Measurements from ENCODE around the gene ZMYND8. TPM values are rescaled to one million over a fixed set of nuclear protein-coding genes. Genes with fewer than 3 reads are reported as not detected.
"Not testable (repeated sequence)": the region's sequence is repeated elsewhere in the genome, so short reads cannot be mapped to it uniquely, and the experiment has no call there.

The ZMYND8 gene
- total and polyA plus RNA-seq, 4 donors = 14.2 to 46.4 (median 30.1) TPM

DNA sequence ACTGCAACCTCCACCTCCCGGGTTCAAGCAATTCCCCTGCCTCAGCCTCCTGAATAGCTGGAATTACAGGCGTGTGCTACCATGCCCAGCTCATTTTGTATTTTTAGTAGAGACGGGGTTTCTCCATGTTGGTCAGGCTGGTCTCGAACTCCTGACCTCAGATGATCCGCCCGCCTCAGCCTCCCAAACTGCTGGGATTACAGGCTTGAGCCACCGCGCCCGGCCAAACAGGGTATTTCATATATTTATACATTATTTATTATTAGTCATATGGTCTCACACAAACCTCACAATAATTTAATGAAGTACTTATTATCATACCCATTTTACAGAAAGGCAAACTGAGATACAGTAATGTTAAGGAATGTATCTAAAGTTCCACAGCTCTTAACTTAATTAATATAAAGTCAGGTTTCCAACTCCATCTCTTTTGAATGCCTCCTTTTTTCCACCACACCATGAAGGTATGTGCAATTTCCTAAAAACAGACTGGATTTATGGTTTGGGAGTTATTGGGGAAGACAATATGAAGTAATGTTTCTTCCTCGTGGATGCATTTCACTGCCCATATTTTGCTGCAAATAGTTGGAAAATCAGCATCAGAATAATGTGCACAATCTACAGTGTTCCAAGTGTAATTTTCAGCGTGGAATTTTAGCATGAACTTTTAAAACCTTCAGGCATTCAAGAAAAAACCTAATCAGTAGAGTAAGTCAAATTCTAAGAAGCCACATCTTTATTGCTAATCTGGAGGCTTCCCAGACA lies 65.7 kb downstream of the ZMYND8 start:
- Histone ChIP-seq H3K4me1 (ENCODE audit: control insufficient read depth in 5 of 5, insufficient read depth in 5 of 5, low read length in 5 of 5) (peaks cover 0 to 4% (median 0%) of the 10 kb centered on the region in 5 donors), H3K9me3 (ENCODE audit: control insufficient read depth in 4 of 4, insufficient read depth in 3 of 4, low read length in 3 of 4) (no peaks in the 10 kb centered on the region), H3K9ac (ENCODE audit: insufficient read depth in 1 of 2, low read length in 2 of 2) (no peak overlapping the region), H3K4me3 (no peak overlapping the region), H3K27ac (ENCODE audit: low read depth in 1 of 2, low read length in 1 of 2) (no peak overlapping the region), H3K36me3 (ENCODE audit: control insufficient read depth in 4 of 4, insufficient read depth in 4 of 4, low read length in 4 of 4) (peaks cover 26 to 42% (median 28%) of the 10 kb centered on the region in 4 donors), H3K27me3 (ENCODE audit: control insufficient read depth in 3 of 3, insufficient read depth in 3 of 3, low read length in 2 of 3) (no peaks in the 10 kb centered on the region)
- 93 to 96% methylated on average over 11 of the region's 11 CpGs for WGBS, 2 donors
- no peak for ATAC-seq (ENCODE audit: insufficient read depth, low FRiP score)
- TF ChIP-seq, protein P1, sequence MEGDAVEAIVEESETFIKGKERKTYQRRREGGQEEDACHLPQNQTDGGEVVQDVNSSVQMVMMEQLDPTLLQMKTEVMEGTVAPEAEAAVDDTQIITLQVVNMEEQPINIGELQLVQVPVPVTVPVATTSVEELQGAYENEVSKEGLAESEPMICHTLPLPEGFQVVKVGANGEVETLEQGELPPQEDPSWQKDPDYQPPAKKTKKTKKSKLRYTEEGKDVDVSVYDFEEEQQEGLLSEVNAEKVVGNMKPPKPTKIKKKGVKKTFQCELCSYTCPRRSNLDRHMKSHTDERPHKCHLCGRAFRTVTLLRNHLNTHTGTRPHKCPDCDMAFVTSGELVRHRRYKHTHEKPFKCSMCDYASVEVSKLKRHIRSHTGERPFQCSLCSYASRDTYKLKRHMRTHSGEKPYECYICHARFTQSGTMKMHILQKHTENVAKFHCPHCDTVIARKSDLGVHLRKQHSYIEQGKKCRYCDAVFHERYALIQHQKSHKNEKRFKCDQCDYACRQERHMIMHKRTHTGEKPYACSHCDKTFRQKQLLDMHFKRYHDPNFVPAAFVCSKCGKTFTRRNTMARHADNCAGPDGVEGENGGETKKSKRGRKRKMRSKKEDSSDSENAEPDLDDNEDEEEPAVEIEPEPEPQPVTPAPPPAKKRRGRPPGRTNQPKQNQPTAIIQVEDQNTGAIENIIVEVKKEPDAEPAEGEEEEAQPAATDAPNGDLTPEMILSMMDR (IDR thresholded peaks at IDR 0.05; ENCODE audit: control extremely low read depth, extremely low read depth) = no peak
- no peak for DNase-seq

DNA sequence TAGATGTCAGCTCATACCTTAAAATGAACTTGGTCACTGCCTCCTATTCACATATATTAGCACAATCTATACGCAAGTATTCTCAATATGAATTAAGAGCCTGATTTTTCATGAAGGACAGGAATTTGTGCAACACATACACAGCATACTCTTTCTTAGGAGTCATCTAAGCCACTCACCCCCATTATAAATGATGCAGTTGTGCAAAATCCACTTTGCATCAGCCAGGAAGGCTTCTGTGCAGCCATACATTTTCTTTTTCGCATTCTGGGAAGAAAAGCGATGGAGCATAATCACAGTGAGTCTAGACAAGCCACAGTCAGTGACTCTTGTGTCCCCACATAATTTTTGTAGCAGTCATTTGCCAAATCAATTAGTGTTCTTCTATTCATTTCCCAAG lies 66.5 kb downstream of the ZMYND8 start:
- 97 to 98% methylated on average over 3 of the region's 3 CpGs for WGBS, 2 donors
- no peak overlapping the region for H3K27ac ChIP-seq (ENCODE audit: low read depth in 1 of 2, low read length in 1 of 2)
- no peak for ATAC-seq (ENCODE audit: insufficient read depth, low FRiP score)
- peaks cover 28 to 46% (median 33%) of the 10 kb centered on the region in 4 donors for H3K36me3 ChIP-seq (ENCODE audit: control insufficient read depth in 4 of 4, insufficient read depth in 4 of 4, low read length in 4 of 4)
- TF ChIP-seq, protein P1 (IDR thresholded peaks at IDR 0.05; ENCODE audit: control extremely low read depth, extremely low read depth) = no peak
- H3K27me3 ChIP-seq (ENCODE audit: control insufficient read depth in 3 of 3, insufficient read depth in 3 of 3, low read length in 2 of 3) = no peaks in the 10 kb centered on the region
- H3K9me3 ChIP-seq (ENCODE audit: control insufficient read depth in 4 of 4, insufficient read depth in 3 of 4, low read length in 3 of 4) = no peaks in the 10 kb centered on the region
- no peak overlapping the region for H3K9ac ChIP-seq (ENCODE audit: insufficient read depth in 1 of 2, low read length in 2 of 2)
- peaks cover 0 to 3% (median 0%) of the 10 kb centered on the region in 5 donors for H3K4me1 ChIP-seq (ENCODE audit: control insufficient read depth in 5 of 5, insufficient read depth in 5 of 5, low read length in 5 of 5)
- DNase-seq = no peak
- H3K4me3 ChIP-seq = no peak overlapping the region

DNA sequence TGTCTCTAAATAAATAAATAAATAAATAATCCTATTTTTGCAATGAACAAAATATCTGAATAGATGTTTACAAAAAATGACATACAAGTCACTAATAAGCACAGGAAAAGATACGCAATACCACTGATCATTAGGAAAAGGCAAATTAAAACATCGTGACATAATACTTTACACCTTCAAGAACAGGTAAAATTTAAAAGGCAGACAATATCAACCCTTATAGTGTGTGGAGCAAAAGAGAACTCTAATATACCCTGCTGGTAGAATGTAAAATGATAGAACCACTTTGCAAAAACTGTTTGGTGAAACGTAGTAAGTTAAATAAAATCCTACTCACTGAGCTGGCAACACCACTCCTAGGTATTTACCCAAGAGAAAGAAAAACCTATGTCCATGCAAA lies 67.4 kb downstream of the ZMYND8 start:
- WGBS, 2 donors = 85 to 95% methylated on average over 3 of the region's 3 CpGs

DNA sequence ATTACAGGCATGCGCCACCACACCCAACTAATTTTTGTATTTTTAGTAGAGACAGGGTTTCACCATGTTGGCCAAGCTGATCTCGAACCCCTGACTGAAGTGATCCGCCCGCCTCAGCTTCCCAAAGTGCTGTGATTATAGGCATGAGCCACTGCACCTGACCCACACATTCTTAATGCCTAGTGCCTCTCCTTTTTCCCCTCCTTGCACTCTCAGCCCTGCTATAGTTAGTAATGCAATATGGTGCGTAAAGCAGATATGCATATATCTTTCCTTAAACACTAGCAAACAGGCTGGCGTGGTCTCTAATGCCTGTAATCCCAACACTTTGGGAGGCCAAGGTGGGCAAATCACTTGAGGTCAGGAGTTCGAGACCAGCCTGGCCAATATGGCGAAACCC lies 68.0 kb downstream of the ZMYND8 start:
- H3K27ac ChIP-seq (ENCODE audit: low read depth in 1 of 2, low read length in 1 of 2); H3K4me3 ChIP-seq; H3K27me3 ChIP-seq (ENCODE audit: control insufficient read depth in 3 of 3, insufficient read depth in 3 of 3, low read length in 2 of 3); H3K4me1 ChIP-seq (ENCODE audit: control insufficient read depth in 5 of 5, insufficient read depth in 5 of 5, low read length in 5 of 5); DNase-seq; ATAC-seq (ENCODE audit: insufficient read depth, low FRiP score); H3K9ac ChIP-seq (ENCODE audit: insufficient read depth in 1 of 2, low read length in 2 of 2); H3K9me3 ChIP-seq (ENCODE audit: control insufficient read depth in 4 of 4, insufficient read depth in 3 of 4, low read length in 3 of 4): not testable (repeated sequence)
- H3K36me3 ChIP-seq (ENCODE audit: control insufficient read depth in 4 of 4, insufficient read depth in 4 of 4, low read length in 4 of 4) = peaks cover 28 to 51% (median 39%) of the 10 kb centered on the region in 4 donors
- WGBS, 2 donors = 97 to 98% methylated on average over 8 of the region's 8 CpGs

More for the DNA sequence above, 67.4 kb downstream of the ZMYND8 start:
- TF ChIP-seq, protein P1 (IDR thresholded peaks at IDR 0.05; ENCODE audit: control extremely low read depth, extremely low read depth) = no peak
- Histone ChIP-seq H3K4me1 (ENCODE audit: control insufficient read depth in 5 of 5, insufficient read depth in 5 of 5, low read length in 5 of 5) (peaks cover 0 to 1% (median 0%) of the 10 kb centered on the region in 5 donors), H3K27ac (ENCODE audit: low read depth in 1 of 2, low read length in 1 of 2) (no peak overlapping the region), H3K27me3 (ENCODE audit: control insufficient read depth in 3 of 3, insufficient read depth in 3 of 3, low read length in 2 of 3) (no peaks in the 10 kb centered on the region), H3K36me3 (ENCODE audit: control insufficient read depth in 4 of 4, insufficient read depth in 4 of 4, low read length in 4 of 4) (peaks cover 29 to 49% (median 39%) of the 10 kb centered on the region in 4 donors), H3K4me3 (no peak overlapping the region), H3K9ac (ENCODE audit: insufficient read depth in 1 of 2, low read length in 2 of 2) (no peak overlapping the region), H3K9me3 (ENCODE audit: control insufficient read depth in 4 of 4, insufficient read depth in 3 of 4, low read length in 3 of 4) (no peaks in the 10 kb centered on the region)
- no peak for DNase-seq
- ATAC-seq (ENCODE audit: insufficient read depth, low FRiP score) = no peak
